Vagina (tissue), 2 donors: ENCODE results near the gene WWOX. TPM values are rescaled to one million over a fixed set of nuclear protein-coding genes. Genes with fewer than 3 reads are reported as not detected.
A peak's percentile ranks its signal among the peaks of the same experiment; 100 is the strongest.
"Not testable (repeated sequence)": the region's sequence is repeated elsewhere in the genome, so short reads cannot be mapped to it uniquely, and the experiment has no call there.

Experiments
- DNase-seq, 2 donors: peaks; one replicate each; pipeline ENCODE4 v3.0.0-alpha.2; 2017; ENCODE audit errors: extremely low spot score in 2 of 2
- H3K27ac ChIP-seq: fragments of 200-600 bp; sonication (generic); one replicate; pipeline ENCODE4 v1.5.1; 2019
- H3K27me3 ChIP-seq: fragments of 200-600 bp; sonication (generic); one replicate; pipeline ENCODE4 v1.5.1; 2019
- H3K36me3 ChIP-seq, 2 donors: fragments of 200-600 bp; sonication (generic); one replicate each; pipeline ENCODE4 v1.5.1; 2017 to 2019
- H3K4me1 ChIP-seq: fragments of 200-600 bp; sonication (generic); one replicate; pipeline ENCODE4 v1.5.1; 2019
- H3K4me3 ChIP-seq, 2 donors: fragments of 200-600 bp; sonication (generic); 1 replicate in 1 of 2; 2 replicates in 1 of 2; pipeline ENCODE4 v1.5.1; 2016 to 2019
- H3K9me3 ChIP-seq: fragments of 200-600 bp; sonication (generic); one replicate; pipeline ENCODE4 v1.5.1; 2019
- CTCF ChIP-seq, 3 experiments: fragments of 450-650 bp in 2 of 3; fragments of 200-600 bp in 1 of 3; sonication (generic) in 1 of 3; IDR thresholded peaks; one replicate each; pipeline ENCODE4 v1.5.1; 2017 to 2019; ENCODE audit warnings: antibody characterized with exemption in 3 of 3, mild to moderate bottlenecking in 2 of 3, moderate library complexity in 2 of 3
- POLR2A ChIP-seq, 2 donors: fragments of 450-650 bp; IDR thresholded peaks; one replicate each; pipeline ENCODE4 v1.6.1; 2017; ENCODE audit warnings: antibody characterized with exemption in 2 of 2, mild to moderate bottlenecking in 2 of 2, moderate library complexity in 2 of 2
- POLR2AphosphoS5 ChIP-seq, 2 donors: sonication (generic); formaldehyde crosslinking; IDR thresholded peaks; one replicate each; pipeline ENCODE4 v1.9.0; 2017; ENCODE audit warnings: antibody characterized with exemption in 2 of 2, mild to moderate bottlenecking in 2 of 2, low read depth in 1 of 2; ENCODE audit not compliant: insufficient read depth in 1 of 2
- intact Hi-C: fragments of 100-400 bp; cut with DNase I; formaldehyde crosslinking; loops from one replicate; pipeline ENCODE4 v1.15.1; 2023
- total RNA-seq: library from RNA; depleted of rRNA; stranded (reverse); fragments of >200 nt; gene quantifications from one replicate; pipeline ENCODE4 v1.2.3, GENCODE V29; 2016

The WWOX gene
- 33.1 TPM for total RNA-seq

- H3K27me3 ChIP-seq, result no peaks in the 10 kb centered on the region
- H3K36me3 ChIP-seq, result no peaks in the 10 kb centered on the region
- peak within 1 kb of the TSS; percentile 93 for H3K27ac ChIP-seq
- H3K9me3 ChIP-seq, result no peaks in the 10 kb centered on the region
- H3K4me3 ChIP-seq, result peak within 1 kb of the TSS; percentile 73 to 93
- peak in 1 of 2 donors; percentile 97 for DNase-seq
- intact Hi-C loops, result no loop called here
- H3K4me1 ChIP-seq, result peaks cover 33% of the 10 kb centered on the region
- TF ChIP-seq CTCF (IDR thresholded peaks at IDR 0.05), result peak in 2 of 3 experiments; percentile 85 to 91
- peak; percentile 91 to 93 for TF ChIP-seq POLR2AphosphoS5 (IDR thresholded peaks at IDR 0.05; ENCODE audit: insufficient read depth in 1 of 2, low read depth in 1 of 2)
- peak in 1 of 2 donors; percentile 69 for TF ChIP-seq POLR2A (IDR thresholded peaks at IDR 0.05)
These were observed at the start of gene WWOX for GRCh38 chr16:78099271-78100111. Gene WWOX (plus strand): TSS chr16:78099654.

GRCh38 chr16:78050734-78051400 is 48.6 kb upstream of the WWOX start:
- TF ChIP-seq CTCF (IDR thresholded peaks at IDR 0.05) (no peak), POLR2A (IDR thresholded peaks at IDR 0.05) (no peak), POLR2AphosphoS5 (IDR thresholded peaks at IDR 0.05; ENCODE audit: insufficient read depth in 1 of 2, low read depth in 1 of 2) (no peak)
- no peaks in the 10 kb centered on the region for H3K36me3 ChIP-seq
- H3K27ac ChIP-seq, result no peak overlapping the region
- no peaks in the 10 kb centered on the region for H3K27me3 ChIP-seq
- no peak overlapping the region for H3K4me3 ChIP-seq
- no peak for DNase-seq
- intact Hi-C loops, result no loop called here
- H3K4me1 ChIP-seq, result no peaks in the 10 kb centered on the region
- no peaks in the 10 kb centered on the region for H3K9me3 ChIP-seq

- H3K4me3 ChIP-seq, result no peak overlapping the region
- no peaks in the 10 kb centered on the region for H3K36me3 ChIP-seq
- H3K27ac ChIP-seq, result no peak overlapping the region
- TF ChIP-seq POLR2AphosphoS5 (IDR thresholded peaks at IDR 0.05; ENCODE audit: insufficient read depth in 1 of 2, low read depth in 1 of 2), result no peak
- no peak for TF ChIP-seq POLR2A (IDR thresholded peaks at IDR 0.05)
- TF ChIP-seq CTCF (IDR thresholded peaks at IDR 0.05), result no peak
- intact Hi-C loops, result no loop called here
- H3K4me1 ChIP-seq, result no peaks in the 10 kb centered on the region
- no peaks in the 10 kb centered on the region for H3K9me3 ChIP-seq
- no peaks in the 10 kb centered on the region for H3K27me3 ChIP-seq
- no peak for DNase-seq
These were observed 41.5 kb upstream of the WWOX start for GRCh38 chr16:78057803-78058564.

GRCh38 chr16:78059806-78060205 is 39.6 kb upstream of the WWOX start:
- H3K4me1 ChIP-seq, H3K27ac ChIP-seq, H3K27me3 ChIP-seq, intact Hi-C loops, DNase-seq, H3K9me3 ChIP-seq, H3K4me3 ChIP-seq, H3K36me3 ChIP-seq: not testable (repeated sequence)

- DNase-seq, result no peak
- no peaks in the 10 kb centered on the region for H3K36me3 ChIP-seq
- no peaks in the 10 kb centered on the region for H3K4me1 ChIP-seq
- H3K27ac ChIP-seq, result no peak overlapping the region
- H3K27me3 ChIP-seq, result no peaks in the 10 kb centered on the region
- H3K4me3 ChIP-seq, result no peak overlapping the region
- intact Hi-C loops, result no loop called here
- TF ChIP-seq POLR2AphosphoS5 (IDR thresholded peaks at IDR 0.05; ENCODE audit: insufficient read depth in 1 of 2, low read depth in 1 of 2) (no peak), POLR2A (IDR thresholded peaks at IDR 0.05) (no peak), CTCF (IDR thresholded peaks at IDR 0.05) (no peak)
- H3K9me3 ChIP-seq, result no peaks in the 10 kb centered on the region
These were observed 39.2 kb upstream of the WWOX start for GRCh38 chr16:78060295-78060694.
